GM12875 (cell line): ENCODE data around the gene COL4A1.

Experiments used
- H3K4me3 ChIP-seq: one replicate; pipeline ENCODE4 v1.5.1; 2011; ENCODE audit warnings: low read depth, low read length, control low read depth
- TF ChIP-seq, protein P1 (sequence below): IDR thresholded peaks from 2 replicates; pipeline ENCODE4 v1.5.1; 2011; ENCODE audit warnings: low read depth, mild to moderate bottlenecking, control low read depth, inconsistent platforms, low read length, moderate library complexity, borderline replicate concordance; ENCODE audit not compliant: insufficient read depth

Gene COL4A1

DNA sequence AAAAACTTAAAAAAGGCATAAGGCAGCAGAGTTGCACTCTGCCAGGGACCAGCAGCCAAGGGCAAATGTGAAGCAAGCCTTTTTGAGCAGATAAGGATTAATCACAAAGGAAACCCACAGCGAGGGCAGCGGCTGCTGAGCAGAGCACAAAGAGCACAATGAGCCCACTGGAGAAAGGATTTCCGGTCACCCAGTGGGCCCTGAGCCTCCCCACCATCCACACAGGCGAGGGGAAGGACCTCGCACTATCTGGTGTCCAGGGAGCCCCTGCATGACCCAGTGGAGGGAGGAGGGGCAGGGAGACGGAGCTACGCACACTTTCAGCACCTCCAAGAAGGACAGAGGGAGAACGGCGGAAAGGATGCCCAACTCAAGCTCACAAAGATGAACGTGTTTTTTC, 40.0 kb downstream of the COL4A1 start:
- TF ChIP-seq, protein P1, sequence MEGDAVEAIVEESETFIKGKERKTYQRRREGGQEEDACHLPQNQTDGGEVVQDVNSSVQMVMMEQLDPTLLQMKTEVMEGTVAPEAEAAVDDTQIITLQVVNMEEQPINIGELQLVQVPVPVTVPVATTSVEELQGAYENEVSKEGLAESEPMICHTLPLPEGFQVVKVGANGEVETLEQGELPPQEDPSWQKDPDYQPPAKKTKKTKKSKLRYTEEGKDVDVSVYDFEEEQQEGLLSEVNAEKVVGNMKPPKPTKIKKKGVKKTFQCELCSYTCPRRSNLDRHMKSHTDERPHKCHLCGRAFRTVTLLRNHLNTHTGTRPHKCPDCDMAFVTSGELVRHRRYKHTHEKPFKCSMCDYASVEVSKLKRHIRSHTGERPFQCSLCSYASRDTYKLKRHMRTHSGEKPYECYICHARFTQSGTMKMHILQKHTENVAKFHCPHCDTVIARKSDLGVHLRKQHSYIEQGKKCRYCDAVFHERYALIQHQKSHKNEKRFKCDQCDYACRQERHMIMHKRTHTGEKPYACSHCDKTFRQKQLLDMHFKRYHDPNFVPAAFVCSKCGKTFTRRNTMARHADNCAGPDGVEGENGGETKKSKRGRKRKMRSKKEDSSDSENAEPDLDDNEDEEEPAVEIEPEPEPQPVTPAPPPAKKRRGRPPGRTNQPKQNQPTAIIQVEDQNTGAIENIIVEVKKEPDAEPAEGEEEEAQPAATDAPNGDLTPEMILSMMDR: no peak

DNA sequence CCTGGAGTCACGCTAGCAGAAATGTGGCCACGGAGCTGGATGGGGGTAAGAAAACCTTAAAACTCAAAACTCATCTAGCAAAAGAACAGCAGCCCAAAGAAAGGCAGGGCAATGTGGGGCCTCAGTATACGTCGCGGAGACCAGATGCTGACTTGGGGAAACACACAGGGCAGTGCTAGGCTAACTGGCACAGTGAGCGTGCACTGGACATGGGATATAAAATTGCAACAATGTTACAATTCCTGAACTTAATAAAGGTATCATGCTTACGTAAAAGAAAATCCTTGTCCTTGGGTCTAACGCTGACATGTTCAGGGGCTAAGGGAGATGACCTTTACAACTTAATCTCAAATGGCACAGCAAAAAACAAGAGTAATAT, 40.5 kb downstream of the COL4A1 start:
- TF ChIP-seq, protein P1: no peak
- no peak overlapping the region for H3K4me3 ChIP-seq

More for the DNA sequence above, 40.0 kb downstream of the COL4A1 start:
- no peak overlapping the region for H3K4me3 ChIP-seq

DNA sequence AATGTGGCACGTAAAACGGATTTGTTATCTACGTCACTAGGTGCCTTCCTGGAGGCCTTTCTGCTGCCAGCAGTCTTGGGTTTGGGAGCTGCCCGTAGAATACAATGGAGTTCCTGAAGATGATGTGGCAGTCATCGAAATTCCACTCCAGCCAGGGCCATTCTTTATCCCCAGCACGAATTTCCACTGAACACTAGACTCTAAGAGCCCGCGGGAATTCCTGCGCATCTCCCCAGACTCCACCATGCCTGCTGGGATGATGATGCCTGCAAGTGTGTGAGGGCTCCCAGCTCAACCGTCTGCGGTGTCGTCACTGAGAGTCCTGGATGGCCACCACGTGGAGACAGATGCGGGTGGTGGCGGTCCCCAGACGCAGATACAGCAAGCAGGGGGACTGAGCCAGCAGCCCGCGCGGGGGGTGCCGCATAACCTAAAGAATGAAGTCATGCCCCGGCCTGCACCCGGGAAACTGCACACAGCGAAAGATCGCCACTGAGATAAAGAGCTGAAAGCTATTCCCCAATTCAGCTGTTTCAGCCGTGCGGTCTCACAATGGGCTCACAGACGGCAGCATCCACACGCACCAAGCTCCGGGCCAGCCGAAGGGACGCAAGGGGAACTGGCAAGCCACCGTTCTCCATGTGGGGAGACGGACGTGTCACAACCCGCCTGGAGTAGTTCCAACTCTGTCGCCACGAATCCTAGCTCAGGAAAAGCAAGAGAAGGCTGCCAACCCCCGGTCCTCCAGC, 41.1 kb downstream of the COL4A1 start:
- no peak overlapping the region for H3K4me3 ChIP-seq
- TF ChIP-seq, protein P1: no peak

GRCh38 chr13:110265341-110265681, 41.6 kb downstream of the COL4A1 start:
- no peak overlapping the region for H3K4me3 ChIP-seq

GRCh38 chr13:110264685-110265275, 42.2 kb downstream of the COL4A1 start:
- TF ChIP-seq, protein P1: no peak
- no peak overlapping the region for H3K4me3 ChIP-seq

More at GRCh38 chr13:110265341-110265681, 41.6 kb downstream of the COL4A1 start:
- TF ChIP-seq, protein P1: no peak

GRCh38 chr13:110263888-110264287, 43.1 kb downstream of the COL4A1 start:
- H3K4me3 ChIP-seq: no peak overlapping the region
- TF ChIP-seq, protein P1: no peak

GRCh38 chr13:110263404-110263803, 43.6 kb downstream of the COL4A1 start:
- TF ChIP-seq, protein P1: no peak
- H3K4me3 ChIP-seq: no peak overlapping the region
